A673 (cell line): ENCODE results near the gene FSTL4. TPM values are rescaled to one million over a fixed set of nuclear protein-coding genes. Genes with fewer than 3 reads are reported as not detected.

Source experiments
- BruUV-seq: library from RNA; stranded (reverse); fragments of 400-500 nt; replicated peaks from 2 replicates; lab custom pipeline; 2021; lab: Mats Ljungman, UMichigan
- CTCF ChIA-PET: fragments of 300-600 bp; sonication (Branson Sonifier 250); formaldehyde crosslinking; loops from one replicate; lab custom pipeline; 2022; ENCODE audit warnings: antibody characterized with exemption; lab: Charles Lee
- POLR2A ChIA-PET: fragments of 300-600 bp; sonication (Branson Sonifier 250); formaldehyde crosslinking; loops from one replicate; lab custom pipeline; 2022; ENCODE audit warnings: antibody characterized with exemption; ENCODE audit not compliant: low non-redundant PET; lab: Charles Lee
- DNase-seq: peaks from one replicate; pipeline ENCODE4 v3.0.0-alpha.2; 2015; ENCODE audit warnings: low spot score
- H3K27ac ChIP-seq: fragments of 200-600 bp; sonication (generic); 2 replicates; pipeline ENCODE4 v1.5.1; 2016; ENCODE audit warnings: mixed run types, low read depth, mild to moderate bottlenecking, mixed read lengths, antibody characterized with exemption, low read length; ENCODE audit not compliant: poor library complexity, severe bottlenecking
- H3K27me3 ChIP-seq: fragments of 200-600 bp; sonication (generic); replicated peaks from 2 replicates; pipeline ENCODE4 v1.6.1; 2017; ENCODE audit warnings: mixed run types, low read depth, mild to moderate bottlenecking, mixed read lengths, antibody characterized with exemption, low read length; ENCODE audit not compliant: insufficient read depth, poor library complexity
- H3K36me3 ChIP-seq: fragments of 200-600 bp; sonication (generic); 2 replicates; pipeline ENCODE4 v1.6.1; 2016; ENCODE audit warnings: mixed run types, mild to moderate bottlenecking, mixed read lengths, antibody characterized with exemption, low read length; ENCODE audit not compliant: insufficient read depth, poor library complexity, severe bottlenecking
- H3K4me1 ChIP-seq: fragments of 200-600 bp; sonication (generic); 2 replicates; pipeline ENCODE4 v1.6.1; 2017; ENCODE audit warnings: mixed run types, mild to moderate bottlenecking, mixed read lengths, antibody characterized with exemption, low read length; ENCODE audit not compliant: insufficient read depth, poor library complexity, severe bottlenecking
- H3K4me3 ChIP-seq: fragments of 200-600 bp; sonication (generic); 2 replicates; pipeline ENCODE4 v1.5.1; 2016; ENCODE audit warnings: low read depth, mixed run types, mild to moderate bottlenecking, mixed read lengths, low read length; ENCODE audit not compliant: poor library complexity, severe bottlenecking
- H3K9me3 ChIP-seq: fragments of 200-600 bp; sonication (generic); 2 replicates; pipeline ENCODE4 v1.6.1; 2016; ENCODE audit warnings: mixed run types, low read depth, mild to moderate bottlenecking, mixed read lengths, antibody characterized with exemption, low read length; ENCODE audit not compliant: poor library complexity, severe bottlenecking
- CTCF ChIP-seq: fragments of 300-800, 200-600 bp; sonication (generic); conservative IDR thresholded peaks from 2 replicates; pipeline ENCODE4 v1.5.1; 2017; ENCODE audit warnings: low read depth, mild to moderate bottlenecking, antibody characterized with exemption, low read length, moderate library complexity, mixed read lengths
- EZH2 ChIP-seq: fragments of 200-600 bp; sonication (generic); IDR thresholded peaks from 2 replicates; pipeline ENCODE4 v1.6.1; 2017; ENCODE audit warnings: borderline replicate concordance, low read depth, mild to moderate bottlenecking, mixed read lengths, antibody characterized with exemption, low read length; ENCODE audit not compliant: poor library complexity, severe bottlenecking
- intact Hi-C: fragments of 100-400 bp; cut with micrococcal nuclease; formaldehyde crosslinking; loops from one replicate; pipeline ENCODE4 v1.10.0; 2022; ENCODE audit not compliant: unreplicated experiment
- total RNA-seq: library from RNA; stranded (reverse); gene quantifications from 2 replicates; pipeline ENCODE4 v1.2.3, GENCODE V29; 2021

Gene FSTL4
- total RNA-seq, 1 experiment from 2014 or later, result 0.86 TPM

DNA sequence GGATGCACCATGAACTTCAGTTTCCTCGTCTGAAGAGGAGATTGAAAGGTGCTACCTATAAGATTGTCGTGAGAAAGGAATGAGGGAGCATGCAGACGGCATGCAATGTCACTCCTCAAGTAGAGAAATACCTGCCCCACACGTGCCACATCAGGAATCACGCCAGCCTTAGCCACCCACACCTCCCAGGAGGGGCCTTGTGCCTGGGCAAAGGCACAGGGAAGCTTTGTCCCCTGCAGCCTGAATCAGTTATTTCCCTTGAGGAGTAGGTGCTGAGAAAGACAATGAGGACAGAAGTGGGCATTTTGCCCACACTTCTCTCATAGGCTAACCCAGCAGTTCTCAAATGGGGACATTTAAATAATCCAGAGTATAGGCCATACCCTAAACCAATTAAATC is 31.0 kb downstream of the FSTL4 start:
- TF ChIP-seq EZH2 (no peak), CTCF (no peak)
- no peaks in the 10 kb centered on the region for H3K36me3 ChIP-seq
- no peak for DNase-seq
- CTCF ChIA-PET, result no interaction called here
- H3K9me3 ChIP-seq, result no peaks in the 10 kb centered on the region
- POLR2A ChIA-PET, result no interaction called here
- no peak overlapping the region for H3K4me3 ChIP-seq
- intact Hi-C loops, result no loop called here
- peaks cover 5% of the 10 kb centered on the region for H3K27me3 ChIP-seq
- no peak overlapping the region for H3K27ac ChIP-seq
- BruUV-seq, result no TSS peak
- H3K4me1 ChIP-seq, result no peaks in the 10 kb centered on the region

DNA sequence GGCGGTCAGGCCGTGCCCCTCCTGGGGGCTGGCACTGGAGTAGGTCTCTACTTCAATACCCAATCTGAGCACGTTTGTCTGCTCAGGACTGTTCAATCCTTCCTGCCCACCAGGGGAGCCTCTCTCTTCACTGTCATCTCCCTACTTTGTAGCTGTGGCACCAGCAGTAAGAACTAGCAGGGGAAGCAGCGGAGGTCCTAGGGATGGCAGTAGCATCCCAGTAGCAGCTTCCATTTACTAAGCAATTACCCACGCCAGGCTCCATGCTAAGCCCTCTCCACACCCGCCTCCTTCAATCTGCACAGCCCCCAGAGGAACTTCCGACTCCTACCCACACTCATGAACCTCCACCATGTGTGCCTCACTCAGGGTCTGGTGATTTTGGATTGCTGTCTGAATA is 31.7 kb downstream of the FSTL4 start:
- POLR2A ChIA-PET, result no interaction called here
- Histone ChIP-seq H3K4me1 (no peaks in the 10 kb centered on the region), H3K27me3 (peaks cover 5% of the 10 kb centered on the region), H3K9me3 (no peaks in the 10 kb centered on the region), H3K36me3 (no peaks in the 10 kb centered on the region), H3K27ac (no peak overlapping the region), H3K4me3 (no peak overlapping the region)
- no TSS peak for BruUV-seq
- intact Hi-C loops, result no loop called here
- TF ChIP-seq CTCF (no peak), EZH2 (no peak)
- CTCF ChIA-PET, result no interaction called here
- DNase-seq, result no peak

DNA sequence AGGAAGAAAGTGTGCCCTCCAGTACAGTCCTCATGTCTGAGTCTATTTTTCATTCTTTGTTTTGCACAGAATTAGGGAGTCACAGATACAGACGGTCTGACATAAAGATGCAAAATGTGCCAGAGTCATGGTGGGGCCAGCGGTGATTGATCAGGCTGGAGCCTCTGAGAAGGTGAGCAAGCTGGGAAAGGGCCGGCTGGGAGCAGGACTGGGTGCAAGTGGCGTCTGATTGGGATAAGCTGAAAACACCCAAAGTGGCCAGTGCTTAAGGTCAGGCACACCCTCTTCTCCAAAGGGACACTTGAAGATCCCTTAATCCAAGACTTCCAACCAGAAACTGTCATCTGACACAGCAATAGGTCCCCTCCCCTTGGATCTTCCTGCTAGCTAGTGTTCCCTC is 32.6 kb downstream of the FSTL4 start:
- TF ChIP-seq CTCF, result no peak
- Histone ChIP-seq H3K4me1 (no peaks in the 10 kb centered on the region), H3K9me3 (no peaks in the 10 kb centered on the region), H3K4me3 (no peak overlapping the region), H3K36me3 (no peaks in the 10 kb centered on the region), H3K27me3 (peaks cover 5% of the 10 kb centered on the region), H3K27ac (no peak overlapping the region)
- no TSS peak for BruUV-seq
- intact Hi-C loops, result no loop called here
- ChIA-PET CTCF (no interaction called here), POLR2A (no interaction called here)
- DNase-seq, result no peak
